Cardiac muscle cell (in vitro differentiated cells and primary cell): ENCODE data around the gene HTRA1. TPM values are rescaled to one million over a fixed set of nuclear protein-coding genes. Genes with fewer than 3 reads are reported as not detected.
A peak's percentile ranks its signal among the peaks of the same experiment; 100 is the strongest.

Source experiments
- DNase-seq, 2 donors: peaks; one replicate each; pipeline versions ENCODE4 v3.0.0 to v3.0.0-alpha.2; 2010 to 2017; ENCODE audit warnings: low read depth in 1 of 2, low spot score in 1 of 2
- H3K27ac ChIP-seq: fragments of 200-600 bp; sonication (generic); 2 replicates; pipeline ENCODE4 v1.5.1; 2016
- H3K27me3 ChIP-seq: fragments of 200-600 bp; sonication (generic); 2 replicates; pipeline ENCODE4 v1.6.0; 2016; ENCODE audit warnings: control low read depth
- H3K36me3 ChIP-seq: fragments of 200-600 bp; sonication (generic); 2 replicates; pipeline ENCODE4 v1.5.1; 2016; ENCODE audit warnings: control low read depth
- H3K4me1 ChIP-seq: fragments of 200-600 bp; sonication (generic); 2 replicates; pipeline ENCODE4 v1.8.1; 2017; ENCODE audit warnings: low read depth, mild to moderate bottlenecking, mixed run types
- H3K4me3 ChIP-seq: fragments of 200-600 bp; sonication (generic); 2 replicates; pipeline ENCODE4 v1.5.1; 2016; ENCODE audit warnings: mild to moderate bottlenecking
- H3K9me3 ChIP-seq: fragments of 200-600 bp; sonication (generic); 2 replicates; pipeline ENCODE4 v1.5.1; 2017; ENCODE audit warnings: low read depth, mild to moderate bottlenecking, control low read depth
- CTCF ChIP-seq: IDR thresholded peaks from 2 replicates; pipeline ENCODE4 v1.5.1; 2012; ENCODE audit warnings: low read depth, mild to moderate bottlenecking, low read length
- polyA plus RNA-seq: library from polyadenylated mRNA; unstranded; fragments of >200 nt; fragmentation: Nextera tagmentation; extraction: Ambion mirVana; gene quantifications from 2 replicates; pipeline ENCODE4 v1.2.1, GENCODE V29; 2016
- total RNA-seq: library from RNA; depleted of rRNA; stranded (reverse); fragments of >200 nt; gene quantifications from 2 replicates; pipeline ENCODE4 v1.2.3, GENCODE V29; 2016

Gene HTRA1
- total and polyA plus RNA-seq, 2 experiments from 2014 or later = 154 to 226 TPM

- DNase-seq = no peak
- Histone ChIP-seq H3K27me3 (no peaks in the 10 kb centered on the region), H3K36me3 (no peaks in the 10 kb centered on the region), H3K9me3 (no peaks in the 10 kb centered on the region), H3K27ac (no peak overlapping the region), H3K4me3 (no peak overlapping the region), H3K4me1 (no peaks in the 10 kb centered on the region)
- TF ChIP-seq CTCF = no peak
Measured at GRCh38 chr10:122445904-122446303, 15.4 kb upstream of the HTRA1 start.

- no peak for TF ChIP-seq CTCF
Measured at GRCh38 chr10:122446668-122447423, 14.5 kb upstream of the HTRA1 start.

GRCh38 chr10:122448600-122448999 lies 12.8 kb upstream of the HTRA1 start:
- no peaks in the 10 kb centered on the region for H3K9me3 ChIP-seq
- no peak overlapping the region for H3K27ac ChIP-seq
- DNase-seq = no peak
- H3K27me3 ChIP-seq = no peaks in the 10 kb centered on the region
- no peaks in the 10 kb centered on the region for H3K36me3 ChIP-seq
- H3K4me1 ChIP-seq = no peaks in the 10 kb centered on the region
- no peak for TF ChIP-seq CTCF
- H3K4me3 ChIP-seq = no peak overlapping the region

More at GRCh38 chr10:122446668-122447423, 14.5 kb upstream of the HTRA1 start:
- Histone ChIP-seq H3K27me3 (no peaks in the 10 kb centered on the region), H3K9me3 (no peaks in the 10 kb centered on the region), H3K4me1 (no peaks in the 10 kb centered on the region), H3K27ac (no peak overlapping the region), H3K36me3 (no peaks in the 10 kb centered on the region), H3K4me3 (no peak overlapping the region)
- peak in 1 of 2 donors; percentile 48 for DNase-seq

- Histone ChIP-seq H3K4me1 (no peaks in the 10 kb centered on the region), H3K27ac (no peak overlapping the region), H3K27me3 (no peaks in the 10 kb centered on the region), H3K4me3 (no peak overlapping the region), H3K9me3 (no peaks in the 10 kb centered on the region), H3K36me3 (no peaks in the 10 kb centered on the region)
- DNase-seq = no peak
- TF ChIP-seq CTCF = no peak
Measured at GRCh38 chr10:122449153-122449552, 12.2 kb upstream of the HTRA1 start.

GRCh38 chr10:122450353-122450990 lies 10.9 kb upstream of the HTRA1 start:
- H3K9me3 ChIP-seq = no peaks in the 10 kb centered on the region
- no peak for TF ChIP-seq CTCF
- H3K4me3 ChIP-seq = no peak overlapping the region
- no peaks in the 10 kb centered on the region for H3K36me3 ChIP-seq
- H3K4me1 ChIP-seq = no peaks in the 10 kb centered on the region
- no peak overlapping the region for H3K27ac ChIP-seq
- H3K27me3 ChIP-seq = no peaks in the 10 kb centered on the region
- no peak for DNase-seq
